Measurements from ENCODE around the gene SPAG7.

DNA sequence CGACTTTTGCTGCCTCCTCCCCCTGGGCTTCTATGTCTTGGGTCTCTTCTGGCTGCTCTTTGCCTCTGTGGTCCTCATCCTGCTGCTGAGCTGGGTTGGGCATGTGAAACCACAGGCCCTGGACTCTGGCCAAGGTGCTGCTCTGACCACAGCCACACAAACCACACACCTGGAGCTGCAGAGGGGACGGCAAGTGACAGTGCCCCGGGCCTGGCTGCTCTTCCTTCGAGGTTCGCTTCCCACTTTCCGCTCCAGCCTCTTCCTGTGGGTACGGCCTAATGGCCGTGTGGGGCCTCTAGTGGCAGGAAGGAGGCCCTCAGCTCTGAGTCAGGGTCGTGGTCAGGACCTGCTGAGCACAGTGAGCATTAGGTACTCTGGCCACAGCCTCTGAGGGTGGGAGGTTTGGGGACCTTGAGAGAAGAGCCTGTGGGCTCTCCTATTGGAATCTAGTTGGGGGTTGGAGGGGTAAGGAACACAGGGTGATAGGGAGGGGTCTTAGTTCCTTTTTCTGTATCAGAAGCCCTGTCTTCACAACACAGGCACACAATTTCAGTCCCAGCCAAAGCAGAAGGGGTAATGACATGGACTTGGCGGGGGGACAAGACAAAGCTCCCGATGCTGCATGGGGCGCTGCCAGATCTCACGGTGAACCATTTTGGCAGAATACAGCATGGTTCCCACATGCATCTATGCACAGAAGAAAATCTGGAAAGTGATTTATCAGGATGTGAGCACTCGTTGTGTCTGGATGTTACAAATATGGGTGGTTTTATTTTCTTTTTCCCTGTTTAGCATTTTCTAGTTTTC is 33.2 kb downstream of the SPAG7 start:
- TF ChIP-seq EZH2phosphoT487 (IDR thresholded peaks at IDR 0.05; ENCODE audit: borderline replicate concordance, low read length) (no peak), CTCF (IDR thresholded peaks at IDR 0.05; ENCODE audit: low read depth, low read length, poor library complexity, severe bottlenecking) (peak; percentile 34)
